WTC11 (cell line): ENCODE measurements around the gene ERBB4. TPM values are rescaled to one million over a fixed set of nuclear protein-coding genes. Genes with fewer than 3 reads are reported as not detected.

Experiments used
- ATAC-seq: fragments of 200-7000 bp; cut with Tn5 transposase; 2 replicates; pipeline ENCODE4 v1.10.0; 2021; ENCODE audit warnings: mild to moderate bottlenecking, moderate library complexity
- CTCF ChIA-PET: fragments of 300-600 bp; sonication (Branson Sonifier 250); formaldehyde crosslinking; loops from one replicate; lab custom pipeline; 2021; ENCODE audit warnings: antibody characterized with exemption; lab: Charles Lee
- POLR2A ChIA-PET: fragments of 350-600 bp; sonication (Branson Sonifier 250); formaldehyde crosslinking; loops from one replicate; lab custom pipeline; 2021; ENCODE audit warnings: antibody characterized with exemption; lab: Charles Lee
- DNase-seq: peaks from one replicate; pipeline ENCODE4 v3.0.0; 2021; ENCODE audit warnings: low spot score
- H3K27ac Mint-ChIP-seq: 2 replicates; pipeline ENCODE4 v1.8.0; 2021; ENCODE audit warnings: mixed read lengths
- H3K27me3 Mint-ChIP-seq: 2 replicates; pipeline ENCODE4 v1.8.0; 2021; ENCODE audit warnings: low read depth, mild to moderate bottlenecking, moderate library complexity, mixed read lengths
- H3K36me3 Mint-ChIP-seq: 2 replicates; pipeline ENCODE4 v1.8.0; 2021; ENCODE audit warnings: mixed read lengths
- H3K4me1 Mint-ChIP-seq: 2 replicates; pipeline ENCODE4 v1.8.0; 2022; ENCODE audit warnings: mixed read lengths
- H3K4me3 Mint-ChIP-seq: 2 replicates; pipeline ENCODE4 v1.8.0; 2021; ENCODE audit warnings: mild to moderate bottlenecking, moderate library complexity, mixed read lengths
- H3K9me3 Mint-ChIP-seq: 2 replicates; pipeline ENCODE4 v1.8.0; 2021; ENCODE audit warnings: mixed read lengths
- CREM ChIP-seq: sonication (generic); formaldehyde crosslinking; IDR thresholded peaks from 2 replicates; pipeline ENCODE4 v1.8.1; 2022; ENCODE audit warnings: mild to moderate bottlenecking, missing genetic modification reagents, moderate library complexity
- ELF4 ChIP-seq: sonication (generic); formaldehyde crosslinking; IDR thresholded peaks from 2 replicates; pipeline ENCODE4 v1.8.1; 2022; ENCODE audit warnings: low read depth, mild to moderate bottlenecking, moderate library complexity, missing genetic modification reagents
- EMX1 ChIP-seq: fragments of 250-450 bp; sonication (Bioruptor Pico); IDR thresholded peaks from 2 replicates; pipeline ENCODE4 v1.8.0; 2021; ENCODE audit warnings: mild to moderate bottlenecking
- FOXJ3 ChIP-seq: sonication (generic); formaldehyde crosslinking; IDR thresholded peaks from 2 replicates; pipeline ENCODE4 v1.9.0; 2021; ENCODE audit warnings: missing genetic modification reagents, mild to moderate bottlenecking, borderline replicate concordance
- GABPB1 ChIP-seq: sonication (generic); formaldehyde crosslinking; IDR thresholded peaks from 2 replicates; pipeline ENCODE4 v1.8.1; 2023; ENCODE audit warnings: mild to moderate bottlenecking, missing genetic modification reagents
- HMGA2 ChIP-seq: fragments of 250-450 bp; sonication (Bioruptor Pico); IDR thresholded peaks from 2 replicates; pipeline ENCODE4 v1.4.0; 2021; ENCODE audit warnings: mild to moderate bottlenecking, moderate library complexity
- KAT7 ChIP-seq: sonication (generic); formaldehyde crosslinking; IDR thresholded peaks from 2 replicates; pipeline ENCODE4 v1.8.1; 2023; ENCODE audit warnings: missing genetic modification reagents, mild to moderate bottlenecking, borderline replicate concordance
- TEAD4 ChIP-seq: sonication (generic); formaldehyde crosslinking; IDR thresholded peaks from 2 replicates; pipeline ENCODE4 v1.8.0; 2022; ENCODE audit warnings: mild to moderate bottlenecking, missing genetic modification reagents
- ZNF416 ChIP-seq: fragments of 250-450 bp; sonication (Bioruptor Pico); IDR thresholded peaks from 2 replicates; pipeline ENCODE4 v1.9.0; 2021; ENCODE audit warnings: mild to moderate bottlenecking, inconsistent platforms
- ZNF512 ChIP-seq: sonication (generic); formaldehyde crosslinking; IDR thresholded peaks from 2 replicates; pipeline ENCODE4 v1.8.1; 2022; ENCODE audit warnings: missing genetic modification reagents, borderline replicate concordance
- total RNA-seq: library from RNA; stranded (reverse); gene quantifications from 3 replicates; pipeline ENCODE4 v1.2.3, GENCODE V29; 2021
- TF ChIP-seq, protein P1 (sequence below): sonication (generic); formaldehyde crosslinking; conservative IDR thresholded peaks from 2 replicates; pipeline ENCODE4 v1.8.1; 2023; ENCODE audit warnings: mild to moderate bottlenecking, low read depth, missing genetic modification reagents, moderate library complexity
- TF ChIP-seq, protein P2 (sequence below): fragments of 250-450 bp; sonication (Bioruptor Pico); IDR thresholded peaks from 2 replicates; pipeline ENCODE4 v1.9.0; 2021; ENCODE audit warnings: mild to moderate bottlenecking, borderline replicate concordance

The ERBB4 gene
- total RNA-seq, 1 experiment from 2014 or later: 1.6 TPM

DNA sequence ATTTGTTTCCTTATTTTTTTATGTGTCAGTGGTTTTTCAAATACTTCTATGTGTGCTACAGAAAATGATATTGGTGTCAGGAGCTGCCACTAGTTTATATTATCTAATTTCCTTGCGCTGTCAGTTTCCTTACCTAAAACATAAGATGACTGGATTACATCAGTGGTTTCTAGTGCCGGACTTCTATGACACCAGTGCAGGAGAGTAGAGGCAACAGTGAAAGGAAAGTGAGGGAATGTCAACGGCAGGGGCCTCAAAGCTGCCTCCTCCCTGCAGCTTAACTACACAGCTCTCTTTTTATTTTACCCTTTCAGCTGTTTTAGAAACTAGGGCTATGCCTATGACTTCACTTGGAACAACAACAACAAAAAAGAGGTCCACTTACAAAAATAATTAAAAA, 6.5 kb downstream of the ERBB4 start (continued):
- TF ChIP-seq, protein P1, sequence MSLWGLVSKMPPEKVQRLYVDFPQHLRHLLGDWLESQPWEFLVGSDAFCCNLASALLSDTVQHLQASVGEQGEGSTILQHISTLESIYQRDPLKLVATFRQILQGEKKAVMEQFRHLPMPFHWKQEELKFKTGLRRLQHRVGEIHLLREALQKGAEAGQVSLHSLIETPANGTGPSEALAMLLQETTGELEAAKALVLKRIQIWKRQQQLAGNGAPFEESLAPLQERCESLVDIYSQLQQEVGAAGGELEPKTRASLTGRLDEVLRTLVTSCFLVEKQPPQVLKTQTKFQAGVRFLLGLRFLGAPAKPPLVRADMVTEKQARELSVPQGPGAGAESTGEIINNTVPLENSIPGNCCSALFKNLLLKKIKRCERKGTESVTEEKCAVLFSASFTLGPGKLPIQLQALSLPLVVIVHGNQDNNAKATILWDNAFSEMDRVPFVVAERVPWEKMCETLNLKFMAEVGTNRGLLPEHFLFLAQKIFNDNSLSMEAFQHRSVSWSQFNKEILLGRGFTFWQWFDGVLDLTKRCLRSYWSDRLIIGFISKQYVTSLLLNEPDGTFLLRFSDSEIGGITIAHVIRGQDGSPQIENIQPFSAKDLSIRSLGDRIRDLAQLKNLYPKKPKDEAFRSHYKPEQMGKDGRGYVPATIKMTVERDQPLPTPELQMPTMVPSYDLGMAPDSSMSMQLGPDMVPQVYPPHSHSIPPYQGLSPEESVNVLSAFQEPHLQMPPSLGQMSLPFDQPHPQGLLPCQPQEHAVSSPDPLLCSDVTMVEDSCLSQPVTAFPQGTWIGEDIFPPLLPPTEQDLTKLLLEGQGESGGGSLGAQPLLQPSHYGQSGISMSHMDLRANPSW: no peak
- TF ChIP-seq HMGA2 (CRISPR knock-in tag): no peak
- no peak for TF ChIP-seq GABPB1 (CRISPR knock-in tag)

- peaks cover 26% of the 10 kb centered on the region for H3K27me3 Mint-ChIP-seq
- ChIA-PET CTCF (interaction anchor here (0.9 kb wide), 1 partner anchor 354 kb away, joined by 3 read pairs; no protein-coding TSS in a partner anchor), POLR2A (no interaction called here)
- peaks cover 10% of the 10 kb centered on the region for H3K4me1 Mint-ChIP-seq
- DNase-seq (no peak), ATAC-seq (no peak)
- no peak overlapping the region for H3K27ac Mint-ChIP-seq
- no peaks in the 10 kb centered on the region for H3K36me3 Mint-ChIP-seq
- TF ChIP-seq KAT7 (CRISPR knock-in tag) (no peak), CREM (no peak), ZNF512 (CRISPR knock-in tag) (no peak), ZNF416 (CRISPR knock-in tag) (no peak)
- TF ChIP-seq, protein P2, sequence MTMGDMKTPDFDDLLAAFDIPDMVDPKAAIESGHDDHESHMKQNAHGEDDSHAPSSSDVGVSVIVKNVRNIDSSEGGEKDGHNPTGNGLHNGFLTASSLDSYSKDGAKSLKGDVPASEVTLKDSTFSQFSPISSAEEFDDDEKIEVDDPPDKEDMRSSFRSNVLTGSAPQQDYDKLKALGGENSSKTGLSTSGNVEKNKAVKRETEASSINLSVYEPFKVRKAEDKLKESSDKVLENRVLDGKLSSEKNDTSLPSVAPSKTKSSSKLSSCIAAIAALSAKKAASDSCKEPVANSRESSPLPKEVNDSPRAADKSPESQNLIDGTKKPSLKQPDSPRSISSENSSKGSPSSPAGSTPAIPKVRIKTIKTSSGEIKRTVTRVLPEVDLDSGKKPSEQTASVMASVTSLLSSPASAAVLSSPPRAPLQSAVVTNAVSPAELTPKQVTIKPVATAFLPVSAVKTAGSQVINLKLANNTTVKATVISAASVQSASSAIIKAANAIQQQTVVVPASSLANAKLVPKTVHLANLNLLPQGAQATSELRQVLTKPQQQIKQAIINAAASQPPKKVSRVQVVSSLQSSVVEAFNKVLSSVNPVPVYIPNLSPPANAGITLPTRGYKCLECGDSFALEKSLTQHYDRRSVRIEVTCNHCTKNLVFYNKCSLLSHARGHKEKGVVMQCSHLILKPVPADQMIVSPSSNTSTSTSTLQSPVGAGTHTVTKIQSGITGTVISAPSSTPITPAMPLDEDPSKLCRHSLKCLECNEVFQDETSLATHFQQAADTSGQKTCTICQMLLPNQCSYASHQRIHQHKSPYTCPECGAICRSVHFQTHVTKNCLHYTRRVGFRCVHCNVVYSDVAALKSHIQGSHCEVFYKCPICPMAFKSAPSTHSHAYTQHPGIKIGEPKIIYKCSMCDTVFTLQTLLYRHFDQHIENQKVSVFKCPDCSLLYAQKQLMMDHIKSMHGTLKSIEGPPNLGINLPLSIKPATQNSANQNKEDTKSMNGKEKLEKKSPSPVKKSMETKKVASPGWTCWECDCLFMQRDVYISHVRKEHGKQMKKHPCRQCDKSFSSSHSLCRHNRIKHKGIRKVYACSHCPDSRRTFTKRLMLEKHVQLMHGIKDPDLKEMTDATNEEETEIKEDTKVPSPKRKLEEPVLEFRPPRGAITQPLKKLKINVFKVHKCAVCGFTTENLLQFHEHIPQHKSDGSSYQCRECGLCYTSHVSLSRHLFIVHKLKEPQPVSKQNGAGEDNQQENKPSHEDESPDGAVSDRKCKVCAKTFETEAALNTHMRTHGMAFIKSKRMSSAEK (CRISPR knock-in tag): no peak
- no peak overlapping the region for H3K4me3 Mint-ChIP-seq
- H3K9me3 Mint-ChIP-seq: no peaks in the 10 kb centered on the region
Observed at GRCh38 chr2:212531499-212531898, 7.1 kb downstream of the ERBB4 start.

DNA sequence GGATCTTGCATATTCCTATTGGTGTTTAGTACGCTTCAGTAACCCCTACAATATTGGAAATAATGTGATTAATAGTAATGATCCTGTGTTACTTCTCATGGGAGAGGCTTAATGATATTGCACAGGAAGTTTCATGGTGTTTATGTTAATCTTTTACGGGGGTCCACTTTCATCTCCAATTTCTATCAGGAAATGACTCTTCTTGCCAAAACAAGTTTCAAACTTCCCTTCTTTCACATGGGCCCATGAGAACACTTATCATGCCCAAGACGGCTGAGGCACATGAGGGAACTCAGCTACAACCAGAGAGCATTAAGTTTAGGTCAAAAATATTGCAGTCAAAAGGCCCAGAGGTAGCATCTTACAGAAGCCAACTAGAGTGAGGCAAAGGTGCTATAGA, 7.6 kb downstream of the ERBB4 start:
- no peaks in the 10 kb centered on the region for H3K9me3 Mint-ChIP-seq
- H3K27me3 Mint-ChIP-seq: peaks cover 21% of the 10 kb centered on the region
- no peak for ATAC-seq
- POLR2A ChIA-PET: no interaction called here
- H3K27ac Mint-ChIP-seq: no peak overlapping the region
- no peak for DNase-seq
- H3K4me1 Mint-ChIP-seq: peaks cover 9% of the 10 kb centered on the region
- no peak overlapping the region for H3K4me3 Mint-ChIP-seq
- TF ChIP-seq TEAD4: no peak
- TF ChIP-seq, protein P1: no peak
- TF ChIP-seq FOXJ3: no peak
- TF ChIP-seq, protein P2 (CRISPR knock-in tag): no peak
- TF ChIP-seq EMX1: no peak
- no peak for TF ChIP-seq ELF4 (CRISPR knock-in tag)
- H3K36me3 Mint-ChIP-seq: no peaks in the 10 kb centered on the region
- CTCF ChIA-PET: no interaction called here
